Activated CD8-positive, alpha-beta memory T cell treated with anti-CD3 and anti-CD28 coated beads, Interleukin-2, amount 10 ng/mL, durations not matched to agents 7 days and 5 days (primary cell): Measurements from ENCODE around the gene SOX10. TPM values are rescaled to one million over a fixed set of nuclear protein-coding genes. Genes with fewer than 3 reads are reported as not detected.
"Not testable (repeated sequence)": the region's sequence is repeated elsewhere in the genome, so short reads cannot be mapped to it uniquely, and the experiment has no call there.

Source experiments
- ATAC-seq: fragments of 150-1000 bp; cut with Tn5 transposase; one replicate; pipeline ENCODE4 v1.10.0; 2021; ENCODE audit warnings: moderate library complexity
- CTCF ChIA-PET: fragments of 350-600 bp; sonication (Branson Sonifier 250); formaldehyde crosslinking; loops from one replicate; lab custom pipeline; 2021; ENCODE audit warnings: antibody characterized with exemption; lab: Charles Lee
- DNase-seq: peaks from one replicate; pipeline ENCODE4 v3.0.0-alpha.2; 2020
- H3K27ac Mint-ChIP-seq: one replicate; pipeline ENCODE4 v1.8.0; 2021; ENCODE audit warnings: mild to moderate bottlenecking, mixed read lengths
- H3K27me3 Mint-ChIP-seq: one replicate; pipeline ENCODE4 v1.8.0; 2021; ENCODE audit warnings: mixed read lengths
- H3K36me3 Mint-ChIP-seq: one replicate; pipeline ENCODE4 v1.8.0; 2021; ENCODE audit warnings: mild to moderate bottlenecking, mixed read lengths
- H3K4me1 Mint-ChIP-seq: one replicate; pipeline ENCODE4 v1.8.0; 2021; ENCODE audit warnings: mixed read lengths
- H3K4me3 Mint-ChIP-seq: one replicate; pipeline ENCODE4 v1.8.0; 2021; ENCODE audit warnings: mild to moderate bottlenecking, moderate library complexity, mixed read lengths
- H3K9me3 Mint-ChIP-seq: one replicate; pipeline ENCODE4 v1.8.0; 2022; ENCODE audit warnings: low read depth, mixed read lengths
- total RNA-seq, 2 experiments: library from RNA; stranded (reverse); gene quantifications; one replicate each; pipeline ENCODE4 v1.2.3, GENCODE V29; 2021

Gene SOX10
- total RNA-seq, 2 experiments from 2014 or later: not detected

- DNase-seq: no peak
- H3K9me3 Mint-ChIP-seq: no peaks in the 10 kb centered on the region
- no peaks in the 10 kb centered on the region for H3K4me1 Mint-ChIP-seq
- no peak for ATAC-seq
- H3K27me3 Mint-ChIP-seq: no peaks in the 10 kb centered on the region
- H3K27ac Mint-ChIP-seq: no peak overlapping the region
- H3K4me3 Mint-ChIP-seq: no peak overlapping the region
- CTCF ChIA-PET: no interaction called here
- H3K36me3 Mint-ChIP-seq: no peaks in the 10 kb centered on the region
Observed at GRCh38 chr22:37986371-37986770, 2.0 kb upstream of the SOX10 start.

- H3K27me3 Mint-ChIP-seq: no peaks in the 10 kb centered on the region
- H3K4me1 Mint-ChIP-seq: no peaks in the 10 kb centered on the region
- no peak overlapping the region for H3K4me3 Mint-ChIP-seq
- ATAC-seq (no peak), DNase-seq (no peak)
- CTCF ChIA-PET: no interaction called here
- H3K27ac Mint-ChIP-seq: no peak overlapping the region
- H3K9me3 Mint-ChIP-seq: no peaks in the 10 kb centered on the region
- no peaks in the 10 kb centered on the region for H3K36me3 Mint-ChIP-seq
Observed at GRCh38 chr22:37985751-37986281, 1.5 kb upstream of the SOX10 start.

- no peaks in the 10 kb centered on the region for H3K36me3 Mint-ChIP-seq
- H3K9me3 Mint-ChIP-seq: no peaks in the 10 kb centered on the region
- no peaks in the 10 kb centered on the region for H3K4me1 Mint-ChIP-seq
- H3K27ac Mint-ChIP-seq: no peak overlapping the region
- no peaks in the 10 kb centered on the region for H3K27me3 Mint-ChIP-seq
- CTCF ChIA-PET: no interaction called here
- ATAC-seq: no peak
- H3K4me3 Mint-ChIP-seq: no peak overlapping the region
- DNase-seq: no peak
Observed at GRCh38 chr22:37985050-37985585, 763 bp upstream of the SOX10 start.

- no peak overlapping the region for H3K4me3 Mint-ChIP-seq
- CTCF ChIA-PET: no interaction called here
- no peak overlapping the region for H3K27ac Mint-ChIP-seq
- no peak for DNase-seq
- H3K4me1 Mint-ChIP-seq: no peaks in the 10 kb centered on the region
- H3K9me3 Mint-ChIP-seq: no peaks in the 10 kb centered on the region
- H3K36me3 Mint-ChIP-seq: no peaks in the 10 kb centered on the region
- no peak for ATAC-seq
- no peaks in the 10 kb centered on the region for H3K27me3 Mint-ChIP-seq
Observed at GRCh38 chr22:37982938-37983859, 1.2 kb downstream of the SOX10 start.

GRCh38 chr22:37982151-37982785, 2.1 kb downstream of the SOX10 start:
- no peak for DNase-seq
- Mint-ChIP-seq H3K27me3 (no peaks in the 10 kb centered on the region), H3K4me3 (no peak overlapping the region), H3K9me3 (no peaks in the 10 kb centered on the region), H3K27ac (no peak overlapping the region), H3K4me1 (no peaks in the 10 kb centered on the region), H3K36me3 (no peaks in the 10 kb centered on the region)
- CTCF ChIA-PET: no interaction called here
- ATAC-seq: no peak

GRCh38 chr22:37981282-37982011, 2.9 kb downstream of the SOX10 start:
- H3K4me1 Mint-ChIP-seq: no peaks in the 10 kb centered on the region
- H3K27ac Mint-ChIP-seq: no peak overlapping the region
- no peak for ATAC-seq

GRCh38 chr22:37979782-37980181, 4.6 kb downstream of the SOX10 start:
- Mint-ChIP-seq H3K27me3 (no peaks in the 10 kb centered on the region), H3K4me3 (no peak overlapping the region), H3K27ac (no peak overlapping the region), H3K36me3 (no peaks in the 10 kb centered on the region), H3K9me3 (no peaks in the 10 kb centered on the region), H3K4me1 (no peaks in the 10 kb centered on the region)
- CTCF ChIA-PET: no interaction called here
- no peak for DNase-seq
- no peak for ATAC-seq

More at GRCh38 chr22:37981282-37982011, 2.9 kb downstream of the SOX10 start:
- no peak for DNase-seq
- H3K9me3 Mint-ChIP-seq: no peaks in the 10 kb centered on the region
- no peaks in the 10 kb centered on the region for H3K27me3 Mint-ChIP-seq
- no peak overlapping the region for H3K4me3 Mint-ChIP-seq
- CTCF ChIA-PET: no interaction called here
- no peaks in the 10 kb centered on the region for H3K36me3 Mint-ChIP-seq

- Mint-ChIP-seq H3K9me3 (no peaks in the 10 kb centered on the region), H3K4me1 (no peaks in the 10 kb centered on the region), H3K27ac (no peak overlapping the region), H3K4me3 (no peak overlapping the region), H3K27me3 (no peaks in the 10 kb centered on the region), H3K36me3 (no peaks in the 10 kb centered on the region)
- ATAC-seq (no peak), DNase-seq (no peak)
- CTCF ChIA-PET: interaction anchor here (2.7 kb wide), 1 partner anchor 11 kb away, joined by 9 read pairs; no protein-coding TSS in a partner anchor
Observed at GRCh38 chr22:37976547-37976946, 7.8 kb downstream of the SOX10 start.

- not testable (repeated sequence) for H3K9me3 Mint-ChIP-seq, DNase-seq, H3K4me1 Mint-ChIP-seq, H3K4me3 Mint-ChIP-seq, H3K27ac Mint-ChIP-seq, H3K27me3 Mint-ChIP-seq, ATAC-seq, H3K36me3 Mint-ChIP-seq
- CTCF ChIA-PET: interaction anchor here (2.7 kb wide), 1 partner anchor 11 kb away, joined by 9 read pairs; no protein-coding TSS in a partner anchor
Observed at GRCh38 chr22:37976022-37976421, 8.3 kb downstream of the SOX10 start.

GRCh38 chr22:37975153-37975552, 9.2 kb downstream of the SOX10 start:
- Mint-ChIP-seq H3K36me3 (no peaks in the 10 kb centered on the region), H3K27me3 (no peaks in the 10 kb centered on the region), H3K27ac (no peak overlapping the region), H3K4me3 (no peak overlapping the region), H3K9me3 (no peaks in the 10 kb centered on the region), H3K4me1 (no peaks in the 10 kb centered on the region)
- CTCF ChIA-PET: interaction anchor here (1.0 kb wide), 1 partner anchor 20 kb away, joined by 3 read pairs; no protein-coding TSS in a partner anchor
- no peak for ATAC-seq
- DNase-seq: no peak

- Mint-ChIP-seq H3K4me3 (no peak overlapping the region), H3K27ac (no peak overlapping the region), H3K27me3 (no peaks in the 10 kb centered on the region), H3K9me3 (no peaks in the 10 kb centered on the region), H3K36me3 (no peaks in the 10 kb centered on the region), H3K4me1 (no peaks in the 10 kb centered on the region)
- ATAC-seq (no peak), DNase-seq (no peak)
- CTCF ChIA-PET: interaction anchor here (1.0 kb wide), 1 partner anchor 155 kb away, joined by 3 read pairs; no protein-coding TSS in a partner anchor
Observed at GRCh38 chr22:37973271-37974170, 10.8 kb downstream of the SOX10 start.

- Mint-ChIP-seq H3K9me3 (no peaks in the 10 kb centered on the region), H3K4me3 (no peak overlapping the region), H3K27me3 (no peaks in the 10 kb centered on the region), H3K36me3 (no peaks in the 10 kb centered on the region), H3K27ac (no peak overlapping the region), H3K4me1 (no peaks in the 10 kb centered on the region)
- ATAC-seq: no peak
- CTCF ChIA-PET: interaction anchor here (1.0 kb wide), 1 partner anchor 154 kb away, joined by 3 read pairs; no protein-coding TSS in a partner anchor
- no peak for DNase-seq
Observed at GRCh38 chr22:37972527-37972926, 11.8 kb downstream of the SOX10 start.
